GM12878 (cell line): ENCODE data around the gene PHLDA2. TPM values are rescaled to one million over a fixed set of nuclear protein-coding genes. Genes with fewer than 3 reads are reported as not detected.

Experiments
- ATAC-seq: fragments of 200-7000 bp; cut with Tn5 transposase; 3 replicates; pipeline ENCODE4 v1.9.1; 2020; ENCODE audit warnings: mild to moderate bottlenecking, moderate library complexity
- BruUV-seq: library from RNA; stranded (reverse); fragments of 400-500 nt; replicated peaks from 2 replicates; lab custom pipeline; 2021; lab: Mats Ljungman, UMichigan
- CTCF ChIA-PET: fragments of 300-600 bp; sonication (Branson Sonifier 250); formaldehyde crosslinking; extraction: SDS; loops from one replicate; lab custom pipeline; 2021; ENCODE audit warnings: inconsistent platforms; lab: Yijun Ruan, JAX
- POLR2A ChIA-PET: fragments of 350-600 bp; formaldehyde crosslinking; extraction: SDS; loops from one replicate; lab custom pipeline; 2021; ENCODE audit warnings: inconsistent platforms; lab: Charles Lee
- RAD21 ChIA-PET: fragments of 300-600 bp; sonication (Branson Sonifier 250); formaldehyde crosslinking; loops from one replicate; lab custom pipeline; 2023; ENCODE audit warnings: antibody characterized with exemption; ENCODE audit not compliant: unreplicated experiment; lab: Charles Lee
- SMC1A ChIA-PET: fragments of 300-600 bp; sonication (Branson Sonifier 250); formaldehyde crosslinking; loops from one replicate; lab custom pipeline; 2023; ENCODE audit not compliant: unreplicated experiment, uncharacterized antibody; lab: Charles Lee
- DNase-seq: peaks from one replicate; pipeline ENCODE4 v3.0.0-alpha.2; 2011; ENCODE audit warnings: low read depth, low spot score
- FAIRE-seq: peaks from 3 replicates; lab custom pipeline; 2011; peaks lifted over from hg19 to GRCh38; lab: Jason Lieb, UNC
- H2AFZ ChIP-seq: 2 replicates; pipeline ENCODE4 v1.6.0; 2011; ENCODE audit warnings: low read depth, low read length, control low read depth; ENCODE audit not compliant: control insufficient read depth
- H3K27ac ChIP-seq: 2 replicates; pipeline ENCODE4 v1.5.1; 2011; ENCODE audit warnings: control low read depth; ENCODE audit not compliant: control insufficient read depth, insufficient read depth
- H3K27me3 ChIP-seq, 2 experiments: replicated peaks in 1 of 2; 2 replicates each; pipeline versions ENCODE4 v1.6.0 to v1.6.1; 2011; ENCODE audit warnings: low read length in 1 of 2; ENCODE audit not compliant: control insufficient read depth in 2 of 2, insufficient read depth in 2 of 2
- H3K36me3 ChIP-seq, 2 experiments: 2 replicates each; pipeline ENCODE4 v1.5.1; 2011; ENCODE audit warnings: low read length in 1 of 2; ENCODE audit not compliant: control insufficient read depth in 2 of 2, insufficient read depth in 2 of 2
- H3K4me1 ChIP-seq: 2 replicates; pipeline ENCODE4 v1.6.1; 2011; ENCODE audit warnings: mild to moderate bottlenecking, low read length, moderate library complexity, mixed read lengths; ENCODE audit not compliant: control insufficient read depth, insufficient read depth
- H3K4me2 ChIP-seq: 2 replicates; pipeline ENCODE4 v1.6.0; 2011; ENCODE audit warnings: control low read depth; ENCODE audit not compliant: control insufficient read depth, insufficient read depth
- H3K4me3 ChIP-seq: fragments of 200-600 bp; sonication (generic); 2 replicates; pipeline ENCODE4 v1.5.1; 2016
- H3K79me2 ChIP-seq: 2 replicates; pipeline ENCODE4 v1.6.0; 2011; ENCODE audit warnings: low read length; ENCODE audit not compliant: control insufficient read depth, insufficient read depth
- H3K9ac ChIP-seq: 2 replicates; pipeline ENCODE4 v1.8.0; 2011; ENCODE audit warnings: low read length, control low read depth, mixed read lengths; ENCODE audit not compliant: control insufficient read depth, insufficient read depth
- H3K9me3 ChIP-seq: replicated peaks from 3 replicates; pipeline ENCODE4 v1.5.1; 2011; ENCODE audit warnings: mild to moderate bottlenecking, low read length; ENCODE audit not compliant: control insufficient read depth, insufficient read depth
- H4K20me1 ChIP-seq: 2 replicates; pipeline ENCODE4 v1.6.0; 2011; ENCODE audit not compliant: control insufficient read depth, insufficient read depth
- BCL11A ChIP-seq: IDR thresholded peaks from 2 replicates; pipeline ENCODE4 v1.6.1; 2011; ENCODE audit warnings: low read depth, low read length
- CBX5 ChIP-seq: sonication (generic); IDR thresholded peaks from 2 replicates; pipeline ENCODE4 v1.6.1; 2016; ENCODE audit warnings: low read depth, moderate library complexity, mild to moderate bottlenecking, inconsistent platforms
- CEBPB ChIP-seq, 2 experiments: fragments of 150-350 bp in 1 of 2; IDR thresholded peaks; 2 replicates each; pipeline ENCODE4 v1.6.1; 2012 to 2014; ENCODE audit warnings: low read depth in 2 of 2, low read length in 2 of 2, borderline replicate concordance in 1 of 2, inconsistent platforms in 1 of 2
- CREM ChIP-seq: IDR thresholded peaks from 2 replicates; pipeline ENCODE4 v1.6.1; 2014; ENCODE audit warnings: antibody characterized with exemption, low read depth
- E2F8 ChIP-seq: fragments of 450-650 bp; IDR thresholded peaks from 2 replicates; pipeline ENCODE4 v1.6.1; 2018; ENCODE audit warnings: mild to moderate bottlenecking, low read depth, moderate library complexity; ENCODE audit not compliant: partially characterized antibody
- EZH2 ChIP-seq: IDR thresholded peaks from 2 replicates; pipeline ENCODE4 v1.6.1; 2012; ENCODE audit warnings: low read depth, mild to moderate bottlenecking, control low read depth, inconsistent platforms, low read length, borderline replicate concordance; ENCODE audit not compliant: control insufficient read depth
- HCFC1 ChIP-seq: fragments of 150-350 bp; IDR thresholded peaks from 2 replicates; pipeline ENCODE4 v1.6.1; 2014; ENCODE audit warnings: low read length
- NFIC ChIP-seq: IDR thresholded peaks from 2 replicates; pipeline ENCODE4 v1.6.1; 2012; ENCODE audit warnings: low read depth, mild to moderate bottlenecking, inconsistent platforms, low read length, moderate library complexity
- PKNOX1 ChIP-seq: fragments of 450-650 bp; IDR thresholded peaks from 2 replicates; pipeline ENCODE4 v1.6.1; 2016; ENCODE audit warnings: mild to moderate bottlenecking
- RAD51 ChIP-seq: fragments of 450-650 bp; IDR thresholded peaks from 2 replicates; pipeline ENCODE4 v1.6.1; 2016; ENCODE audit warnings: moderate library complexity, mild to moderate bottlenecking, inconsistent platforms
- STAT1 ChIP-seq: fragments of 450-650 bp; conservative IDR thresholded peaks from 2 replicates; pipeline ENCODE4 v1.6.1; 2014; ENCODE audit warnings: antibody characterized with exemption, mild to moderate bottlenecking
- TBL1XR1 ChIP-seq: IDR thresholded peaks from 2 replicates; pipeline ENCODE4 v1.6.1; 2012; ENCODE audit warnings: low read depth, low read length, improper control_type of control experiment
- TCF7 ChIP-seq: IDR thresholded peaks from 2 replicates; pipeline ENCODE4 v1.6.1; 2014; ENCODE audit warnings: antibody characterized with exemption, borderline replicate concordance
- YY1 ChIP-seq: IDR thresholded peaks from 2 replicates; pipeline ENCODE4 v1.6.1; 2011; ENCODE audit warnings: low read depth, mild to moderate bottlenecking, low read length
- WGBS: methylation state at CpG from one replicate; pipeline ENCODE4 v1.1.6; 2016; ENCODE audit warnings: low lambda C conversion rate; ENCODE audit not compliant: insufficient replicate concordance, insufficient coverage; ENCODE audit errors: missing lambda C conversion rate; 5-methylcytosine and 5-hydroxymethylcytosine counted together
- in situ Hi-C: fragments of 300-500 bp; cut with MboI; formaldehyde crosslinking; loops from 9 replicates; pipeline ENCODE4 v1.14.3; 2018; ENCODE audit warnings: mixed read lengths
- intact Hi-C: fragments of 100-400 bp; cut with micrococcal nuclease; formaldehyde crosslinking; loops from one replicate; pipeline ENCODE4 v1.14.2; 2022; ENCODE audit not compliant: unreplicated experiment
- polyA plus RNA-seq, 11 experiments: library from polyadenylated mRNA; depleted of rRNA in 4 of 11; unstranded in 6 of 11; stranded (reverse) in 5 of 11; fragments of >200 nt; fragmentation: Nextera tagmentation in 4 of 11; fragmentation: Illumina TruSeq in 1 of 11; extraction: Ambion mirVana in 4 of 11; extraction: Trizol in 1 of 11; gene quantifications; 1 replicate in 1 of 11; 2 replicates in 10 of 11; pipeline versions ENCODE4 v1.2.1 to v1.2.3, GENCODE V29; 2011 to 2016; ENCODE audit warnings: inconsistent platforms in 2 of 11, missing spikeins in 2 of 11, low read depth in 1 of 11
- total RNA-seq, 4 experiments: library from RNA; depleted of rRNA in 3 of 4; stranded (reverse); fragments of >200 nt in 3 of 4; fragmentation: Illumina TruSeq in 1 of 4; extraction: Trizol in 1 of 4; gene quantifications; 2 replicates each; pipeline versions ENCODE4 v1.2.1 to v1.2.3, GENCODE V29; 2013 to 2021
- TF ChIP-seq, protein P1 (sequence below): fragments of 450-650 bp; IDR thresholded peaks from 2 replicates; pipeline ENCODE4 v1.6.1; 2017; ENCODE audit warnings: low read depth, mild to moderate bottlenecking, moderate library complexity
- TF ChIP-seq, protein P2 (sequence below): fragments of 450-650 bp; conservative IDR thresholded peaks from 2 replicates; pipeline ENCODE4 v1.6.1; 2017; ENCODE audit warnings: mild to moderate bottlenecking, moderate library complexity

The PHLDA2 gene
- total and polyA plus RNA-seq, 10 of the 15 experiments (the other 5 are each of a cell fraction or from before 2014, with no cell fraction given): 0.15 to 0.49 (median 0.16) TPM; not detected in 7

DNA sequence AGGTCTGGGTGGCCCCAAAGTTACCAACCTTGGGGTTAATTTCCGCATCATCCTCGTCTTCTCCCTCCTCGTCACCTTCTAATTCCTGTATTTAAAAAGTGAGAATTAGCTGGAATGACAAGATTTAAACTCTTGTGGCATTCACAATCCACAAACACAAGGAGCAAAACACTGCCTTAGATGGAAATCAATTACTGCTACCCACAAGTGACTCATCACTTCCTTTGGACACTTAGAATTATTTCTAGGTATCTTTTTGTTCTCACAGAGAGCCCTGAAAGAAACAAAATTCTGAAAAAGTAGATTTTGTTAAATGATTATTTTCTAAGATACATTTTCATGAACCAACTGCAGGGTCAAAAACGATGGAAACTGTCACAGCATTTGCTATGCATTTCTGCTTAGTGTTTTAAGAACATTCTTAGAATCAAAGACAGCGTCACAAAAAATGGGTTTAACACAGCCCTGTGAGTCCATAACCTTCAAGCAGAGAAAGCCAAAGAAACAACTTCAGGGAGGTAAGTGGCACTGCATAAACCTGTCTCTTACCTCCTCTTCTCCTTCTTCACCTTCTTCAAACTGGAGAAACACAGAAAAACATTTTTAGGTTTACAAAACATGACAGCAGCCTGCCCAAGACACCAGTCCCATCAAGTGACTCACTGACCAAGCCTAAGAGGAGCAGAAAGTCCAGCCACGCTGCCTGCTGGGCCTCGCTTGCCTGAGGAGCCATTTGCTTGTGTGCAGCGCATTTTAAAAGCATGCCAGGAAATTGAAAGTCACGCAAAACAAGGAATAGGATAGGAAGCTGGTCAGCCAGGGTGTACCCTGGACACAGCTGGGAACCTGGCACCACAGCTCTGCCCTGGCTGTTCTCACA is 22.3 kb upstream of the PHLDA2 start:
- WGBS: 97% methylated on average over 9 of the region's 9 CpGs
- no peaks in the 10 kb centered on the region for H3K4me1 ChIP-seq
- H3K79me2 ChIP-seq: no peaks in the 10 kb centered on the region
- BruUV-seq: no TSS peak
- CTCF ChIA-PET: no interaction called here
- H3K4me3 ChIP-seq: no peak overlapping the region
- FAIRE-seq: no peak
- no peaks in the 10 kb centered on the region for H3K9me3 ChIP-seq
- SMC1A ChIA-PET: no interaction called here
- H3K27ac ChIP-seq: no peak overlapping the region
- peaks cover 29 to 58% of the 10 kb centered on the region in 2 experiments for H3K36me3 ChIP-seq
- intact Hi-C loops (no loop called here), in situ Hi-C loops (no loop called here)
- H3K4me2 ChIP-seq: no peak overlapping the region
- no peak overlapping the region for H3K9ac ChIP-seq
- ATAC-seq: no peak
- H3K27me3 ChIP-seq: no peaks in the 10 kb centered on the region
- POLR2A ChIA-PET: no interaction called here
- H2AFZ ChIP-seq: no peak overlapping the region
- RAD21 ChIA-PET: no interaction called here
- no peak for DNase-seq
- H4K20me1 ChIP-seq: no peaks in the 10 kb centered on the region
- no peak for TF ChIP-seq YY1
- TF ChIP-seq TBL1XR1: no peak
- TF ChIP-seq CBX5: no peak
- TF ChIP-seq TCF7: no peak
- TF ChIP-seq E2F8: no peak
- TF ChIP-seq PKNOX1: no peak
- TF ChIP-seq CREM: no peak
- TF ChIP-seq BCL11A: no peak
- TF ChIP-seq, protein P1, sequence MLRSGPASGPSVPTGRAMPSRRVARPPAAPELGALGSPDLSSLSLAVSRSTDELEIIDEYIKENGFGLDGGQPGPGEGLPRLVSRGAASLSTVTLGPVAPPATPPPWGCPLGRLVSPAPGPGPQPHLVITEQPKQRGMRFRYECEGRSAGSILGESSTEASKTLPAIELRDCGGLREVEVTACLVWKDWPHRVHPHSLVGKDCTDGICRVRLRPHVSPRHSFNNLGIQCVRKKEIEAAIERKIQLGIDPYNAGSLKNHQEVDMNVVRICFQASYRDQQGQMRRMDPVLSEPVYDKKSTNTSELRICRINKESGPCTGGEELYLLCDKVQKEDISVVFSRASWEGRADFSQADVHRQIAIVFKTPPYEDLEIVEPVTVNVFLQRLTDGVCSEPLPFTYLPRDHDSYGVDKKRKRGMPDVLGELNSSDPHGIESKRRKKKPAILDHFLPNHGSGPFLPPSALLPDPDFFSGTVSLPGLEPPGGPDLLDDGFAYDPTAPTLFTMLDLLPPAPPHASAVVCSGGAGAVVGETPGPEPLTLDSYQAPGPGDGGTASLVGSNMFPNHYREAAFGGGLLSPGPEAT: no peak
- TF ChIP-seq RAD51: no peak
- TF ChIP-seq, protein P2, sequence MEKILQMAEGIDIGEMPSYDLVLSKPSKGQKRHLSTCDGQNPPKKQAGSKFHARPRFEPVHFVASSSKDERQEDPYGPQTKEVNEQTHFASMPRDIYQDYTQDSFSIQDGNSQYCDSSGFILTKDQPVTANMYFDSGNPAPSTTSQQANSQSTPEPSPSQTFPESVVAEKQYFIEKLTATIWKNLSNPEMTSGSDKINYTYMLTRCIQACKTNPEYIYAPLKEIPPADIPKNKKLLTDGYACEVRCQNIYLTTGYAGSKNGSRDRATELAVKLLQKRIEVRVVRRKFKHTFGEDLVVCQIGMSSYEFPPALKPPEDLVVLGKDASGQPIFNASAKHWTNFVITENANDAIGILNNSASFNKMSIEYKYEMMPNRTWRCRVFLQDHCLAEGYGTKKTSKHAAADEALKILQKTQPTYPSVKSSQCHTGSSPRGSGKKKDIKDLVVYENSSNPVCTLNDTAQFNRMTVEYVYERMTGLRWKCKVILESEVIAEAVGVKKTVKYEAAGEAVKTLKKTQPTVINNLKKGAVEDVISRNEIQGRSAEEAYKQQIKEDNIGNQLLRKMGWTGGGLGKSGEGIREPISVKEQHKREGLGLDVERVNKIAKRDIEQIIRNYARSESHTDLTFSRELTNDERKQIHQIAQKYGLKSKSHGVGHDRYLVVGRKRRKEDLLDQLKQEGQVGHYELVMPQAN: no peak
- TF ChIP-seq EZH2: no peak
- no peak for TF ChIP-seq NFIC
- no peak for TF ChIP-seq CEBPB (IDR thresholded peaks at IDR 0.05; ENCODE audit: borderline replicate concordance in 1 of 2, low read depth in 2 of 2, low read length in 2 of 2)
- no peak for TF ChIP-seq HCFC1
- no peak for TF ChIP-seq STAT1
